T1000 (cell line): ENCODE measurements around the gene TENM4.

Source experiments
- DNase-seq: peaks from one replicate; lab custom pipeline; 2025; ENCODE audit warnings: mixed read lengths; lab: John Stamatoyannopoulos, UW

Gene TENM4

DNA sequence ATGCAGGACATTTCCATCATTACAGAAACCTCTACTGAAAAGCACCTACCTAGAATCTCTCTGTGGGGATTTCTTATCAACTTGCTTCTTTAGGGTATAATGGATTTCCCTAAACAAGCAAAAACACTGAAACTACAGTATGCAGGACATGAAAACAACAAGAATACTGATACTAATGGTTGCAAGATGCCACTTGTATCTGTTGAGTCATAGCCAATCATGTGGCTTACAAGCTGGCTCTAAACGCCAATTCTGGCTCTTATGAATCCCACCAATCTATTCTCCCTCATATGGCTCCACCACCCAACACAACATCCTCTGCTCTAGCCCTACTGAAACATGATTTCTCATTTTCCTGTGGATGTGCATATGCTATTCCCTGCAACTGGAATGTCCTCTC, 22.6 kb downstream of the TENM4 start:
- no peak for DNase-seq

DNA sequence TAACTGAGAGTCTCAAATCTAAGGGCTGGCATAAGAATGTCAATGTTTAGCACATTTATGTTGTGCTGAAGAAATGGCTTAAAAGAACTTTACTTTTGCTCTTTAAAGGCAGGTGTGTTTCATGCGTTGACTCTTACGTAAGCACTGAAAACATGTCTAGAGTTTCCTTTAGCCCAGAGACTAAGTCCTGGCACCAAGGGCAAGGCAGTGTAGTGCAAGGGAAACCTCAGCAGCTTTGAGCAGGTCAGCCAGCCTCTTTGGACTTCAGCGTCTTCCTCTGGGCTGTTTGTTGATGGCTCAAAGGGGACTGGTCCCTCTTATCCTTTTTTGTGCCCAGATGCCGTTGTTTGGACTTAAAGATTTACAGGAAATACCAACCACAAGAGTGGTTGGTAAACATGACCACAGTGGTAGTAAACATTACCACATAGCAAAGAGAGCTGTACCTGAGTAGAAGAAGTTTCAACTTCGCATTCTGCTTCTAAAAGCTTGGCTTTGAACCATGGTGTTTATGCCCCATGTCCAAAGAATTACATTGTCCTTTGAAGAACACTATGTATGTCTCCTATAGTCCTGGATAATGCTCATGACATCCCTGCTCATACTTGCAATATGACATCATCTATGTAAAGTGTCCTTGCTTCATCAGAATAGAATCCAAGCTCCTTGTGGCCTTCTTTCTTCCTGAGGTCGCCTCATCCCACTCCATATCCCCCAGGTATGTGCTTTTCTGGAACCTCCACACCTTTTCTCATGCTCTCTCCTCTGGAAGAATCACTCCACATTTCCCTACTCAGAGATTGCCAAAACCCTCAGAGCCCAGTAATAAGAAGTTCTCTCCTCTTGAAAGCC, 23.5 kb downstream of the TENM4 start:
- no peak for DNase-seq

DNA sequence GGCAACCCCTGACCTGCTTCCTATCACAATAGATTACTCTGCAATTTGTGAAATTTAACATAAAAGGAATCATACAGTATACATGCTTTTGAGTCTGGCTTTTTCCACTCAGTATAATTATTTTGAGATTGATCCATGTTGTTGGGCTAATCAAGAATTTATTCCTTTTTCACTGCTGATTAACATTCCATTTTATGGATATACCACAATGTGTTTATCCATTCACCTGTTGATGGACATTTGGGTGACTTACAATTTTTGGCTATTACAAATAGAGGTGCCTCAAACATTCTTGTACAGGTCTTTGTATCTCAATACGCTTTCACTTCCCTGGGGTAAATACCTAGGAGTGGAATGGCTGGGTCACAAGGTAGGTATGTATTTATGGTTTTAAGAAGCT, 24.9 kb downstream of the TENM4 start:
- DNase-seq = no peak

DNA sequence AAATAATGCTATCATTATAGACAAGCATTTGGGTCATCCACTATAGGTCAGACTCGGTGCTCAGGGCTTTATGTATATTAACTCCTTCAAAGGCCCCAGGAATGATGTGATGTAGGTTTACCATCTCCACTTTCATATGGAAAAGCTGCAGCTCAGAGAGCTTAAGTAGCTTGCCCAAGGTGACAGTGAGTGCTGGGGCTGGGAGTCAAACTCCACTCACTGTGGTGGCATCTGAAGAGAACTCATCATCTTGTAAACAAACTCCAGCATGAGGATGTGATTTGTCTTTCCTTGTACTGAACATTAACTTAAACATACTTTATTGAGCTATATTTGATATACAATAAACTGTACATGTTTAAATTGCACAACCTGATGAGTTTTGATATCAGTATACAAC, 25.4 kb downstream of the TENM4 start:
- no peak for DNase-seq

DNA sequence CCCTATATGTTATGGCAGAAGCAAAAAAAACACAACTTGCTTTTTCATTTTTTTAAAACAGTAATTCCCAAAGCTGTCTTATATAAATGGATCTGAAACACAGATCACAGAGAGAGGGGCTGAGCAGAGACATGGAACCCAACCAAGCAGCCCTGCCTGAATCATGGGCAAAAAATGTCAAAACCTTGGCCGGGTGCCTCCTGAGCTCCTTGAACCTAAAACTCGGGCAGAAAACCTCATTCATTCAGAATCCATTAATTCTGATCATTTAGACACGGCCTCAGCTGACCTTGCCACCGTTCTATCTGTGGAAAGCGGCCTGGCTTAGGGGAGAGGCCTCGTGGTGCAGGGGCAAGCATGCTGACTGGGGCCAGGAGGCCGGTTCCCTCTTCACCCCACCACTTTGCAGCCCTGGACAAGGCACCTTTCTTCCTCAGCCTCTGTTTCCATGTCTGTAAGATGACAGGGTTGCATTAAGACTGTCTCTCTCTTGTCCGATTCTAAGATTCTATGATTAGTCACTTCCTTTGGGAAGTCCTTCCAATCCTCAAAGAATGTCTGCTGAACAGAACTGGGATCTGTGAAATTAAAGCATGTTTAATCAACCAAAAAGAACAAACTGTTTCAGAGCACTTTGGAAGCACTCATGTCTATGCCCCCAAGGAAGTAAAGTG, 26.0 kb downstream of the TENM4 start:
- DNase-seq = no peak

DNA sequence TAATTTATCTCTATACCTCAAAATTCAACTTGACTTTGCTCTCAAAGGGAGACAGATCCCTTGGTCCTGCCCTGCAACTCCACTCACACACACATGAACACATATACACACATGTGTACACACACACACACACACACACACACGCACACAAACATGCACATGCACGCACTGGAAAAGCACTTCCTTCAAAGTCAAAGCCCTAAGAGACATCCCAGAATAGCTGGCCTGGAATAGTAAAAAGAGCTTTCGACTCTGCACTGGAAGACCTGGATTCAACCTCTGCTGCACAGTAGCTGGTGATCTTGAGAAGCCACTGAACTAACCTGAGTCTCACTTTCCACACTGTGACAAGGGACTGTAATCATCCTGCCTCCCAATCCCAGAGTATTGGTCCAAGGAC, 26.8 kb downstream of the TENM4 start:
- DNase-seq = no peak

DNA sequence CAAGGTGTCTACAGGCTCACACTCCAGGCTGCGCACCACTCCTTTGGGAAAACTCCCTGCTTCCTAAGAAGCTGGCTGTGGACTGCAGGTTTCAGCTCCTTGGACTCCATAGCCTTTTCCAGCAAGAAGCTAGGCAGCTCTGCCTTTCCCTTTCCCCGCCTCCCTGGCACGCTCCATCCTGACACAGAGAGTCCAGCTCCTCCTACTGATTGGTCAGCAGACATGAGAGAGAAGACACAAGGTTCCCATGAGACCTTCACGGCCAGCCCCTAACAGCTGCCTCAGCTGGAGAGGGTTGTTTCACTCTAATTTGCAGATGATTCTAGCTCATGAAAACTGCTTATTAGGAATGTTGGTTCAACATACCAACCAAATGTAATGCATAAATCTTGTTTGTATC, 27.6 kb downstream of the TENM4 start:
- peak; percentile 43 for DNase-seq

DNA sequence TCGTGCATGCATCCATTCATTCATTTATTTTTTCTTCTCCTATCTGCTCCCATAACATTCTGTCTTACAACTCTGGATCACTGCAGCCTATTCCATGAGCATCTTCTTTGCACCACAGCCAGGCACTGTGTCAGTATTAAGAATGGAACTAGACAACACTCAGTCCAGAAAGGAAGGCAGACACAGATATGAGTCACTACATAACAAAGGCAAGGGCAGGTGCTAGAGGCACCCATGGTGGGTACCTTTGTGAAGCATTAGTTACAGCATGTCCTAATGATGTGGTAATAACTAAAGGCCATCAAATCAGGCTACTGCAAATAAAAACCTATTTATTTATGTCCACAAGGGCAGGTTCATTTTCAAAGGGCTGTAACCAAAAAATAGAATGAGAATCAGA, 28.1 kb downstream of the TENM4 start:
- no peak for DNase-seq

DNA sequence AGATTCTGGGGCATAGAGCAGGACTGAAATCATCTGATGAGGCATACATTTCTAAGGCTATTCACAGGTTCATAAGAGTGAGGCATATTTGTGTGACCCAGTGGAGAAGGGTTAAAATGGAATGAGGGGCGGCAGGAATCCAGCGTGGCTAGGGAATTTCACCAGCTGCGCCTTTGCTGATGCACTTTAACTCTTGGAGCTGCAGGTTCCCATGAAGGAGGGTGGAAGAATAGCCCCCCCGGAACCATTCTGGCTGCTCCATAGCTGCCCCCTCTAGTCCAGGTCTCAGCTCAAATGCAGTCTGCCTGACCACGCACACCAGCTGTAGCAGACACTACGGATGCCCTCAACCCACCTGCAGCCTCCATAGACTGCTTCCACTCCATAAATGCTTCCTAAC, 31.5 kb downstream of the TENM4 start:
- DNase-seq = no peak

DNA sequence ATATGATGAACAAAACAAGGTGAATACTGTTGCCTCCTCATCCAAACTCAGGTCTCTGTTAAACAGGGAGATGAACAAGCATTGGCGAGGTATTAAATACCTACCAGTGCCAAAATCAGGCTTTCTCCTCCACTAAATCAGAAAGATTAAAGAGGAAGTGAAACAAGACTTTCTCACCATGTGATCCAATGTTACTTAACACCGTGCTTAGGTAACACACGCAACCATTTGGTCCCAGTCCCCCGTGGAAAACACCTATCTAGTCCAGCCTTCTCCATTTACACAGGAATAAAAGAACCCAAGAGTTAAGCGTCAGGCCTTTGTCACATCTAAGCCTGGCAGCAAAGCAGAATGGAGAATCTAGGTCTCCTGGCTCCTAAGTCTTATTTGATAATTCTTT, 34.5 kb downstream of the TENM4 start:
- DNase-seq = no peak

DNA sequence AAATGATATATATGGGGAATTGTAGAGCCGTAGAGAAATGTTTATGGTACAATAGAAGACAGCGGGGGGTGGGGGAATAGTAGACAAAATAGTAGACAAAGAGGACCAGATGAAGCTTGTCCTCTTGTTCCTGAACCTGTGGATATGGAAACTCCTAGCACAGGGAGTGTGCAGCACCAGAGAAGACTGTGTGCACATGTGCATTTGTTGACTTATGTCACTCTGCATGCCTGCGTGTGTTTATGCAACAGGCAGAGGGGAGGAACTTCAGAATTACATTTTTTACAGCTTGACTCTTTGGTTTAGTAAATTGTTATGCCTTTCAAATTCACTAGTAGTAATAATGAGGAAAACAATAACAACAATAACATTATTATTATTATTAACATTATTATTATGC, 36.0 kb downstream of the TENM4 start:
- DNase-seq = no peak

DNA sequence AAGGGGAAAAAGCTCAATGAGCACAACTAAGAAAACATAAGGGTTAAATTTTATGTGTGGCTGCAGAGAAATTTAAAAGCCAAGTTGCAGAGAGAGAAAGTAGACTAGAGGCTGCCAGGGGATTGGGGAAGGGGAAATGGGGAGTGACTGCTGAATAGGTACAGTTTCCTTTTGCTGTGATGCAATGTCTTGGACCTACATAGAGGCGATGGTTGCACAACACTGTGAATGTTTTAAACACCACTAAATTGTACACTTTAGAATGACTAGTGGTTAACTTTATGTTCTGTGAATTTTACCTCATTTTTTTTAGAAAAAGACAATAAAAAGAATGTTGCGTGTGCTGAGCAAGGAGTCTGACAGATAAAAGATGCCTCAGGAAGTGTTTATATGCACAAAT, 36.5 kb downstream of the TENM4 start:
- DNase-seq = no peak

DNA sequence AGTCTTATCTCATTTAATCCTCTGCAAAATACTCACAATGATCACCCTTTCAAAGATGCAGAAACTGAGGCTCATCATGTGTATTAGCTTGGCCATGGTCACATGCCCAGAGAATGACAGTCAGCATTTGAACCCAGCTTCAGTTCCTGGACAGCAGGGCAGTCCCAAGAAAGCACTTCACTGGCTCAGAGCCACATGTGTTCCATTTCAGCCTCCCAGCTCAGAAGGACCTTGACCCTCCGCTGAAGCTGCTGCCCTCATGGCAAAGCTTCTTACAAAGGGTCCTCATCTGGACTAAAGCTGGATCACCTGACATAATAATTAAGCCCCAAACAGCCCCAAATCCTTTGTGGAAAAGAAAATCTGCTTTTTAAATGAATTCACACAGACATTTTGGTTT, 37.0 kb downstream of the TENM4 start:
- no peak for DNase-seq

DNA sequence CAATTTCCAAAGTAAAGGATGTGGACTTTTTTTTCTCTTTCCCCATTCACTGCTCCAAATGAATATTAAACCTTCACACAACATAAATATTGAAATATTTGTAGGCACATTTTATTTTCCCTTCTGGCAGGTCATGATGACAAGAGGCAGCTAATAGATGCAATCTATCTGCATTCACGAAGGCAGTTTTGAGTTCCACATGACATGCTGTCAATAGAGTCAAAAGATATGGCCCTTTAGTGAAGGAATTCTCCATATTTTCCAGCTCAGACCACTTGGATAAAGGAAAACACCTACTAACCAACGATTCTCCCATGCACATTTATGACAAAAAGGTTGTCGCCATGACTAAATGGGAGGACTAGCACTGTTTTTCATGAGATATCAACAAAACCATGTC, 37.9 kb downstream of the TENM4 start:
- no peak for DNase-seq

DNA sequence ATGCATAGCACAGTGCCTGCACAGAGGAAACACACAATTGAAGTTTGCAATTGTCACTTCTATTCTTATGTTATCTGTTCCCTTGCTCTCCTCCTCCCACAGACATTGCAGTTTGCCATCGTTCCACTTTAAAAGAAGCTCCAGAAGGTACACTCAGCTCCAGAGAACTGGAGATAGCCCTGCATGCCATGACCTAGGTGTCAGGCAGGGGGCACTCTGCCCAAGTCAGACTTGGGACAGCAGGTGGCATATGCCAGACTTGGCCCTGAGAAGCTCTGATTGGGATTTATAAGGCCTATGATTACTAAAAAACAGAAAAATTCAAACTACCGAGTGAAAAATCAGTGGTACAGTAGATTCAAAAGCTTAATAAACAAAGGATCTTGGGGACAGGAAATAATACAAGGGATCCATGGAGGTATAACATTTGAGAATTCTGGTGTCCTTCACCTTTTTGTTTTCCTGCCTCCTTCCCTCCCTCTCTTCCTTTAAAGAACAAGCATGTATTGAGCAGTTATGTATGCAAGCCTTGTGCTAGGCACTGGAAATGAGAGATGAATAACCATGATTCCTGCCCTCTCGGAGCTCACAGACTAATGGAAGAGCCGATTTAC, 40.0 kb downstream of the TENM4 start:
- DNase-seq = no peak

DNA sequence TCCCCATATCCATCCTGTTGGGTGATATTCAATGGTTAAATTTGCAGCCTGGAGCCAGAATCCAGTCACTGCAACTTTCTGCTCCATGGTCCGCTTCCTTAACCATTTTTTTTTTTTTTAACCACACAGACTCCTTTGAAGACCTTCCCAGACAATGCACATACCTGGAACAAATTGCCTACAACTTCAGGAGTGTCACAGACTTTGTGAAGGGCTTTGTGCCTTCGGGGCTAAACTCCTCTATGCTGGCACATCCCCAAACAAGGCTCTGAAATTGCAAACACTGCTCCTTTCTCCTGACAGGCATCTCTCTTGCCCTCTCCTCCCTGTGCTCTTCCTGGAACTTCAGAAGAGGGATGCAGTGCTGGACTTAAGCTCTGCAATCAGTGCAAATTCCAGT, 40.6 kb downstream of the TENM4 start:
- no peak for DNase-seq

DNA sequence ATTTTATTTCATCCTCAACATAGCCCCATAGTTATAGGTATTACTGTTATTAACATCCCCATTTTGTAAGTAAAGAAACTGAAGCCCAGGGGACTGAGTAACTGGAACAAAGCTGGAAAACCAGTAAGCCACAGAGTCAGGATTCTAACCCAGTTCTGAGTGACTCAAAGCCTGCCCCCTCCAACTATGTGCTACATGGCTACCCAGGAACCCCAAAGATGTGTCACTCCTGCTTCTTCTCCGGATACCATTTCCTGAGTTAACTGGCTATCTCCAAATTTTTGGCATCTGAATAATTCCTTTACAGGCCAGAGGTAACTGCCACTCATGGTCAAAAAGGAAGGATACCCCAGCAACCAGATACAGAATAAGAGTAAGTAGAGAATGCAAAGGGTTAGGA, 43.6 kb downstream of the TENM4 start:
- DNase-seq = no peak

DNA sequence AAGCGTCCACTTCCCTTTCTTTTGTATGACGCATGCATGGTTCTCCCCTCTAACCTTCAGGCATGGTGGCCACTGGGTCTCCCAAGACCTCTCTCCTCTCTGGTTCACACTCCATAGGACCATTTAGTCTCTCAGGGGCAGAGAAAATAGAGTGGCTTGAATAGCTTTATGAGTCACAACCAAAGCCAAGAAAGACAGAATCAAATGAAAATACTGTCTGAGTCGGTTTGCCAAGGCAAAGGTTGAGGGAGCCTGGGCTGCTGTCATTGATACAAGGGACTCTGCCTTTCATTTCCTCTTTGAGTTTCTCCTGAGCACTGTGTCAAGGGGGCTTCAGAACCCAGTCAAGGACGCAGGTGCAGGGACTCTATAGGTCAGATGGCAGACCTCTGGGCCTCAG, 44.2 kb downstream of the TENM4 start:
- DNase-seq = no peak

DNA sequence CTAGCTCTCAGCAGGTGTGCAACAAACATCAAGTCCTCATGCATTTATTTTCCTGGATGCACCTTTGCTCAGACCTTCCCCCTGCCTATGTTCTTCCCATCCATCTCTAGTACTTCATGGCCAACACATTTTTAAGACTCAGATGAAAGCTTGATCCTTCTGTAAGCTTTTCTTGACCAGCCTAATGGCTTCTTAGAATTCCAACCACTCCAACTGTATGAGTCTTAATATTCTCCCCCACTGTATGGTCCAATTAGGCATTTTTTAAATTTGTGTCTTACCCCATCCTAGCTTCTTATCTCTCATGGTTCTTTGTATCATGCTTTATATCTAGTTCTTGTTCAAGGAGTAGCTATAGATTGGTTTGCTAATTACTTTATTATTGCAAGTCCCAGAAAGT, 44.8 kb downstream of the TENM4 start:
- DNase-seq = no peak

DNA sequence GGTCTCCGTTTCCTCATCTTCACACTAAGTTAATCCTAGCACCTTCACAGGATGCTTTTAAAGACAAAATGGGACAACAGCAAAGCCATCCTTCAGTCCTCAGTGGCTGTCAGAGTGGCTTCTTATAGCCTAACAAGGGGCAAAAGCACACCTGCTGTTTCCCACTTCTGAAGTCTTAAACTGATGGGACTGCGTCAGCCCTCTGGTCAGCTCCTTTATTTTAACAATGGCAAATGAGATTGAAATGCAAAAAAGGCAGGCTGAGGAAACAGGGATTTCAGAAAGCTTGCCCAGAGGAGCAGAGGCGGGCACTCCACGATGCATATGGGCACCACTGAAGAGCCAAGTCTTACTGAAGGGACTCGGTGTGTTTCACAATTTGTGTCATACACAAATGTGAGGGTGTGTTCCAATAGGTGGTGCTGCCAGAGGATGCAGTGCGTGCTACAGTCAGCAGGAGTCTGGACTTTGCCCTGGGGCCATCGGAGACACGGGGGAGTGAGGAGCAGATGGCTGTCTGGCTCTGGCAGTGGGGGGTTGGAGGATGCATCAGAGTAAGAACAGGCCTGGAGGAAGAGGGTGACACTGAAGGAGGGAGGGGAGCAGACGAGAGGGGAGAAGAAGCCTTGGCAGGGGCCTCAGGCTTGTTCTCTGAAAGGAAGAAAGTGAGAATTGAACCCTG, 47.3 kb downstream of the TENM4 start:
- DNase-seq = no peak

DNA sequence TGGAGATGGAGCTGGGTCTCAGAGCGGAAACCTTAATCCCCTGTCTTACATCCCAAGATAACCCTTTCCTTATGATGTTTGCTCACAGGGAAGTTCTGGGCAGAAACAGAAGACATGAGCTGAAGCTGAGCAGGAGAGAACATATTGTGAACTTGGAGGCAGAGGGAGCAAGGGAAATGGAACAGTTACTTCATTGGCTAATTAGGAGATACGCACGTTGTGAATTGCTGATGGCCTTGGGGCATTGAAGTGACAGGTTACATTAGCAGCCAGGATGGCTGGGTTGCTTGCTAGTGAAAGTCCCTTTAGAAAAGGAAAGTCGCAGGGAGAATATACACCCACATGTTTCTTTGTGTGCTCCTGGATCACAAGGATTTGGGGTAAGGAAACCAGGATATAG, 48.7 kb downstream of the TENM4 start:
- no peak for DNase-seq

DNA sequence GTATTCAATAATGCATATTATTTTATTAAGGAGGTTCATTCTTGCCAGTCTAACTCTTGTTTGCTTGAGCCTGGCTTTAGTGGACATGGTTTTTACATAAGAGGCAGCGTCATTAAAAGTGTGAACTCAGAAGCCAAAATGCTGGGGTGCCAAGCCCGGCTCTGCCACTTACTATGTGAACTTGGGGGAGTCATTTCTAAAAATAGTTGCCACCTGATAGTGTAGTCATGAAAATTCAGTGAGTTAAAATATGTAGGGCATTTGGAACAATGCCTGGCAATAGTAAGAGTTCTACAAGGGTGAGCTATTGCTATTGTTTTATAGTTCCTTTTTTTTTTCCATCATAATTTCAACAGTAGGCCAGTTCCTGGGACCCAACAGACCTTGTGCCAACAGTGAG, 49.9 kb downstream of the TENM4 start:
- DNase-seq = no peak

DNA sequence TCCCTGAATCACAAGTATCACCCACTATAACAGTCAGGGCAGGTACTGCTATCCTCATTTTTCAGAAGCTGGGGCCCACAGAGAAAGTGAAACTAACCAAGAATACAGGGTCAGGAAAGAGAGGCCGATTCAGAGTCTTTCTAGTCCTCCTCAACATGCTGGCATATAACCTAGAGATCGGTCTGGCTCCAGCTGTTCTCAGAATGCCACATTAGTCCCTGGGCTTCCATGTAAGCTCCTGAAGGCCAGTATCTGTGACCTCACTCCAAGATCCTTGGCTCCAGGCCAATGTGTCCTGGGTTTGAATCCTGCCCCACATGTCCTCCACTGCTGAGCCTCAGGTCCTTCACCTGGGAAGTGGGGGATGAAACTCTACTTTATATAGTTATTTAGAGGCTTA, 50.4 kb downstream of the TENM4 start:
- no peak for DNase-seq
